HG03575 (cell line): ENCODE data around the gene PTOV1.

Experiments
- ATAC-seq: cut with Tn5 transposase; IDR thresholded peaks from one replicate; pipeline ENCODE4 v1.9.1; 2021; ENCODE audit not compliant: unreplicated experiment, insufficient number of reproducible peaks, low FRiP score; ENCODE audit errors: extremely low read depth

PTOV1 gene

DNA sequence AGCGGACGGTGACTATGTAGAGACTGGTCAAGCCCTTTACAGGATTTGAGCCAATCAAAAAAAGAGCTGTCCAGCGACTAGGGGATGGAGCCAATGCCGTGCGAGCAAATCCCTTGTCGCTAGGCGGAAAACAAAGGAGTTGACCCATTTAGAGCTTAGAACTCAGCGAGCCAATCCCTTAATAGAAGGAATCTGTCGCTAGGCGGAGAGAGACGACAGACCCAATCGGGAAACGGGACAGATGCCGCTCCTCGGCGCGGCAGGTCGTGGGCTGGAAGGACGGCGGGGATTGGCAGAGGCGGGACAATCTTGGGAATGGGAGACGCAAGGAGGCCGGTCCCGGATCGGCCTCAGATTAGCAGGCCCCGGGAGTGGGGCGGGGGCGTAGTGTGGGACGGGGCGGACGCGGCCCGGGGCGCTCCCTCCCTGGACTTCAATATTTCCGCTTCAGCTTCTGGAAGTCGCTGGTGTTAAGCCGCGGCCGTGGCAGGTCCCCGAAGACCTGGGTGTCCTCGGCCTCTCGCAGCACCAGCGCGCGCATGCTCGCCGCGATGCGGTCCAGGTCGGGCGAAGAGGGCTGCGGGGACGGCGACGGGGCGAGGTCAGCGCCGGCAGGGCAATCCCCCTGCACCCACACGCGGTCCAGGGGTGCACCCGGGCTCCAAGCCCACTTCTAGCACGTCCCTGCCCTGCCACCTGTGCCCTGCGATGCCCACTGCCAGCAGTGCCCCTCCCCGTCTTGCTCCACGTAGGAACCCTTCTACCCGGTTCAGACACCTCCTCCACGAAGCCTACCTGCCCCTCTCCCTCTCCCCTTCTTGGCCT, 18.7 kb downstream of the PTOV1 start:
- ATAC-seq: peak; percentile 29

DNA sequence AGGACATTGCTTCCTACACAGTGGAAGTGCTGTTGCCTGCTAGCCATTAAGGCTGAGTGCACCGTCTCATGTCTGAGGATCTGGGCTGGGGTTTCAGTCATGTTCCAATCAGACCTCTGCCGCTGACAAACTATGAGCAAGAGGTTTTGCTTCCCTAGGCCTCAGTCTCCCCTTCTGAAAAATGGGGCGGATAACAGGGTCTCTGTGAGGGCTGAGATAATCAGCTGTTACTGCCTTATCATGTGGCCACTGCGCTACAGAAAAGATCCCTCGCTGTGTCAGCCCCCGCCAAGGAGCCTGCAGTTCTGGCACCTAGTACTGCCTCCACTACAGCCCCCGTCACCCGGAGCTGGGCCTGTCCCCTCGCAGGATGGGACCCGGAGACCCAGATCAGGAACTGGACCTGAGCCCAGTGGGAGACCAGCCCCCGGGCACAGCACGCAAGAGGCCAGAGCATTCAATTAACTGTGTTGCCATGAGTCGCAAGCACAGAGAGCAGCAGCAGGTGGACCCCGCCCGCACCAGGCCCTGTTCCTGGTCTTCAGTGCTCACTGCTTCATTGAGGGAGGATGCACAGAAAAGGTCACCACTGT, 19.4 kb downstream of the PTOV1 start:
- ATAC-seq: no peak

DNA sequence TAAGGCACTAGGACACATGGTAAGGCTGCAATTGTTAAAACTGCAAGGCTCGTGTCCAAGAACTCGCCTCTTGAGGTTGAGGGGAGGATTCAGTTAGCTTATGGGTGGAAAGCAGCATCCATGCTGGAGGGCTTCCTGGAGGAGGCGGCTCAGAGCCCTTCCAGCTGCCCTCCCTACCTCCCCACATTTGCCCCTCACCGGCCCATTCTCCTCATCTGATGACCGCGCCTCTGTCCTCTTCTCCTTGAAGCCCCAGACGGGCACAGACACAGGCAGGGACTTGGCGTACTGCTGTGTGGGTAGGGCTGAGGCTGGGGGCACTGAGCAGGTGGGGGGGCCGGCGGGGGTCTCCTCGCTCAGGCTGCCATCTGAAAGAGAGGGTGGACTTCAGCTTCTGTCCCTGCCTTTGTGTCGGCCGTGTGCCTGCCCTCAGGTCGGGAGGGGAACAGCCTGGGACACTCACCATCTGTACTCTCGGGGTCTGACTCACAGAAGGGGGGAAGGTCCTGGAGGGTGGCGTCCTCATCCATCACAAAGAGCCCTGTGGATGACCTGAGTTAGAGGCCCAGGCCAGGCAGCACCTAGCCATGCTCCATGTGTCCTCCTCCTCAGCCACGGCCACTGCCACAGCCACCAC, 20.5 kb downstream of the PTOV1 start:
- no peak for ATAC-seq

DNA sequence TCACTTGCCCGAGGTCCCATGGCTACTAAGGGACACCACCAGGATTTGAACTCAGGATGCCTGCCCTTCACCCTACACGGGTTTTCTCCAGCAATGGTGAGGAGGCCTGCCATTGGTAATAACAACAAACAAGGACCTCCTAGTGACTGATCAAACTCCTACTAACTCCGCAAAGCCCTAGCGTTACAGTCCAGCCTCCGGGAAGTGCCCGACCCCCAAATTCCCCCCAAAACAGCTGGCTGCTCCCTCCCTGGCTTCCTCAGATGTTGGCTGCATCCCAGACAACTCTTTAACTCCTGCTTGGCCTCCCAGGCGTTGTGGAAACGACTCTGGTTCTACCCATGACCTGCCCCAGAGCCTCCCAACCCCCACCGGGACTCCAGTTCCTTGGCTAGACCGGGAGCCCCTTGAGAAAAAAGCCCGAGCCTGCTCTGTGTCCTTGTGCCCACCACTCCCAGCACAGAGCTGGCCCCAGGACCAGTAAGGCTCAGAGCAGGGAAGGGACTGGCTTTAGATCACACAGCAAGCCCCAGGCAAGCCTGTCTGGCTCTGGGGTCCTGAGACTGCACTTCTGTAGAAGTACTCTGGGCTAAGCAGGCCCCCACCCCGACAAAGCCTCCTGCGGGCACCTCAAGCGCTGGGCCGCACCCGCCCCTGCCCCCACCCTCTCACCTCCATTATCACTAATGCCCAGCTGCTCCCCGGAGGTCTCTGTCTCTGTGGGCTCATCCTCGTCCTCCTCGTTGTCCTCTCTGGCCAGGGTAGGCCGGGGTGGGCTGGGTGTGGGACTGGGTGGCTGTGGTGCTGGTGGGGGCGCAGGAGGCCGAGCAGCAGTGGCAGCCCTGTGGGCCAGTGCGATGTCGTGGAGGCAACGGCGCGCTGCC, 21.5 kb downstream of the PTOV1 start:
- ATAC-seq: no peak

DNA sequence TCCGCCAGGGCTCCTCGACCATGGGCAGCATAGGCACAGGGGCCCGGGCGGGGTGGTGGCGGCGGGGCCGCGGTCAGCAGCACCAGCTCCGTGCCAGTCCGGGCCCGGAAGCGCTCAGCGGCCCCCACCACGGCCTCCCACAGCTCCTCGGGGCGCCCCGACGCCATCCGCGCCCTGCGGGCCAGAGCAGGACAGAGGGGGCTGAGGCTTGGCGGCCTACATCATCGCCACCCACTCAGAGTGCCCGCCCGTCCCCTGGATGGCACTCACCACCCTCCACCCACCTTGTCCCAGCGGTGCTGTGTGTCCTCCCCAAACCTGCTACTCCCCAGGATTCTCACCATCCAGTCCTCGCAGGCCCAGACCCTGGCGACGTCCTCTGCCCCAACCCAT, 22.2 kb downstream of the PTOV1 start:
- ATAC-seq: no peak

DNA sequence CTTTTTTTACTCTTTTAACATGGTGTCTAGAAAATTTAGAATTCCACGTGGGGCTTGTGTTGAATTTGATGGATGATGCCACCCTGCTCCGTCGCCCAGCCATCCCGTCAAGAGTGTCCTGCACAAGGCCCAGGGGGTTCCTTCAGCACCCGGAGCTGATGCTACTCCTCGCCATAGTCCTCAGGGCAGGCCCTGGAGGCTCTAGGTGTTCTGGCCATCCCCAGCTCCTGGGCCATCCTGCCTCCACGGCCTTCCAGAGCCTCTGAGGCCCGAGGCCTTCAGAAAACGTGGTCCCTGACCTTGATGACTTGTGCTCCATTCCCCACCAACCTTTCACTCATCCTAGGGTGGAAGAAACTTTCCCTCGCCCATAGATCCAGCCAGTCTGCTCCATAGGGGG, 22.9 kb downstream of the PTOV1 start:
- no peak for ATAC-seq

DNA sequence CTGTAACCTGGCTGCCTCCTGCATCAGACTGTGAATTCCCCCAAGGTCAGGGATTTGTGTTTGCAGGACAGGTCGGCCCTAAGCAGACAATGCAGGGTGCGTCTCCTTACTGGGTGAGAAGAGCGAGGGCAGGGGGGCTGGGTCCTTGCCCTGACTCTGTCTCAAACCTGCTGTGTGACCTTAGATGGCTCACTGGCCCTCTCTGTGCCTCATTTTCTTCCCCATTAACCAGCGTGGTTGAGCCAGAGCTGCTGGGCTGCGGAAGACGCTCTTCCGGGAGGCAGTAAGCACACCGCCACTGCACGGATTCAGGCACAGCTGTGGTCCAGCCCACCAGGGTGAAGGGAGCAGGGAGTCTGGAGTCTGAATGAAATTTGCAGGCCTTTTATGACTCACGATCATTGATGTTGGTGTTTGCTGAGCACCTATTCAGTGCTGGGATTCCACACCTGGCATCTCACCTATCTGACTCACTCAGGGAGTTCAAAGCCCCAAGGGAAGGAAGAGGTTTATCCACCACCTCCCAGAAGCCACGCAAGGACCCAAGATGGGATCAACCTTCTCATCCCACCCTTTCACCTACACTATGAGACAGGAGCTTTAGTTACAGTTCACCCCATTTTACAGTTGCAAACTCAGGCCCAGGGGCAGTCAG, 23.7 kb downstream of the PTOV1 start:
- ATAC-seq: no peak

DNA sequence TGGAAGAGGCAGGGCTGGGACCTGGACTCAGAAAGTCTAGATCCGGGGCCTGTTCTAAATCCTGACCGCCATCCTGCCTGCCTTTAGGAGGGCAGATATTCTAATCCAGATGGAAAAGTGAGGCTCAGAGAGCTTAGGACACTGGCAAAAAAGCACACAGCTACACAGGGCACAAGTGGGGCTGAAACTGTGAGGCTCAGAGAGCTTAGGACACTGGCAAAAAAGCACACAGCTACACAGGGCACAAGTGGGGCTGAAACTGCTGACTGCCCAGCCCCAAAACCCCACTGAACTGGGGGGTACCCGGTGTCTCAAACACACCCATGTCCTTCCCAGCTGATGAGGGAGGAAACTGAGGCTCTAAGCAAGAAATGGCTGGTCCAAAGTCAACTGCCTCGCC, 24.2 kb downstream of the PTOV1 start:
- no peak for ATAC-seq

DNA sequence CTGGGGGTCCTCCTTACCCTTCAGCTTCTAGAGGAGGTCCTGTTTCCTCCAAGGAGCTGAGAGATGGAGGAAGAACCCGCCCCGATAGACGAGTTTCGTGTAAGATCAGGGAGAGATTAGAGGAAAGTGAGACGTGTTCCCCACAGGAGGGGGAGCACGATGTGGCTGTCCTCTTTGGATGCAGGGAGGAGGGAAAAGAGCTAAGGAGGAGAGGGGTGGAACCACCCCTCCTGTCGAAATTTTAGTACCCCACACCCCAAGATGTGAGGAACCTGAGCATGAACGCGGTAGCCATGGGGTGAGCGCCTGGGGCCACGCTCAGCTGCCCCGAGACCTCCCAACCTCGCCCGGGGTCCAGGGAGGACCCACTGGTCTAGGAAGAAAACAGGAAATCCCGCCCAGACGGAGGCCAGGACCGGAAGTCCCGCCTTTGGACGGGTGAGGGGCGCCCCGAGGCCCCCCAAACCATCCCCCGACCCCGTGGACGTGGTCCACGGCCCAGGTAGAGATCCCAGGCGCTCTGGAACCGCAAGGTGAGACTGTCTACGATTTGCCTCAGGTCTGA, 25.0 kb downstream of the PTOV1 start:
- ATAC-seq: no peak

DNA sequence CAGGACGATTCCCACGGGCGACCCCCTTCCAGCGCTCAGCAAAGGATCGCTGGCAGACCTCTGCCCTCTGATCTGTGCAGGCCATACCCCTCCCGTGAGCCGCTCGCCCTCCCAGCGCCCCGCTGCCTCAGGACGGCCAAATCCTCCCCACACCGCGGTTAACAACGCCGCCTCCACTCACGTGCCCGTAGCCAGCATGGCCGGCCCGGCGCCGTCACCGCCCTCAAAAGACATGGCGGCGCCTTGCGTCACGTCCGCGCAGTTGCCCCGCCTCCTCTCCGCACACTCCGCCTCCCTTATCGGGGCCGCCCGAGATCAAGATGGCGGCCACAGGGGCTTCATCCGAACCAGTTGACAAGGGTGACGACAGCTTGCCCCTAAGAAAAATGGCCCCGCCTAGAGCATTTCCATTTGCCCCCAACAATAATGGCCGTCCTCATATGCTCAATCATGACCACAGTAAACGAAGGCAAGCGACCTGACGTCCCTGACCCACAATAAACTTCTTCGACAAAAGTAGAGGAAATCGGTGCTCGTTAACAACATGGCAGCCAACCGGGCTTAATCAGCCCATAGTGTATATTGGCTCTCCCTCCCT, 25.6 kb downstream of the PTOV1 start:
- no peak for ATAC-seq

DNA sequence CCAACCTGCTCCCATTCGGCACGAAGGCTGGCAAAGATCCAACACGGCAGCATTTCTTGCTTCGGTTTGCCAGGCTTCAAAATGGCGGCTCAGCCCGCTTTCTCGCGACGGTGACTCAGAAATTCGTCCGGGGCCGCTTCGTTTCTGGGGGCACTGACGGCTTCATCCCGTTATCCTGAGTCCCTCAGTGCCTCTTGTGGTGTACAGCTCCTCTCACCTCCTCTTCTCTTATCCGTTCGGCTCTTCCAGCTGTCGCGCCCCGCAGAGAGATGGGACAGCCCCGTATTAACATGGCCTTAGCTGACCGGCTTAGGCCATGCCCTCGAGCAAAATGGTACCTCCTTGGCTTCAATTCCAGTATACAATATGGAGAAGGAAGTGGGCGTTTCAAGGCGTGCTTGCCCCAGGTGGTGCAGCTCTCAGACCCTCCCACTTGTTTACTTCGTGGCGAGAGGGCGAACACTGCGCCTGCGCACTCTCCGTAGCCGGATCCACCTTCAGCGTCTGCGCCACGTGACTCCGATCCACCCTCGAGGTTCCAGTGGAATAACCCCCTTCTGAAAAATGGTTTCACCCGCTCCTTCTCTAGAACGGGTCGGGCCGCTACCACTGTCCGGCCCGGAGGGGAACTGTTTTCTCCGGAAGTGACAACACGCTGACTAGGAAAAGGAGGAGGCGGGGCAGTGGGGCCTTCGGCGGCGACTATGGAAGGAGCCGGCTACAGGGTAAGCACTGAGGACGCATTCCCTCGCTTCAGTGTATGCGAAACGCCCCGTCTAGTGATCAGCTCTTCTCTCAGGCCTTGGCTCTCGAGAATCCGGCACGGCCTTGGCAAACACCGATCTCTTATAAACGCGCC, 26.3 kb downstream of the PTOV1 start, which contains the start of the genes AKT1S1 and TBC1D17:
Gene AKT1S1 (minus strand): TSS at position 336 of the 859 bp plus-strand sequence. CDS start 4,060 bp downstream, outside the sequence.
Gene TBC1D17 (plus strand): TSS at position 683 of the 859 bp plus-strand sequence. CDS start 22 bp downstream, at position 705.
- ATAC-seq: peak; percentile 58

DNA sequence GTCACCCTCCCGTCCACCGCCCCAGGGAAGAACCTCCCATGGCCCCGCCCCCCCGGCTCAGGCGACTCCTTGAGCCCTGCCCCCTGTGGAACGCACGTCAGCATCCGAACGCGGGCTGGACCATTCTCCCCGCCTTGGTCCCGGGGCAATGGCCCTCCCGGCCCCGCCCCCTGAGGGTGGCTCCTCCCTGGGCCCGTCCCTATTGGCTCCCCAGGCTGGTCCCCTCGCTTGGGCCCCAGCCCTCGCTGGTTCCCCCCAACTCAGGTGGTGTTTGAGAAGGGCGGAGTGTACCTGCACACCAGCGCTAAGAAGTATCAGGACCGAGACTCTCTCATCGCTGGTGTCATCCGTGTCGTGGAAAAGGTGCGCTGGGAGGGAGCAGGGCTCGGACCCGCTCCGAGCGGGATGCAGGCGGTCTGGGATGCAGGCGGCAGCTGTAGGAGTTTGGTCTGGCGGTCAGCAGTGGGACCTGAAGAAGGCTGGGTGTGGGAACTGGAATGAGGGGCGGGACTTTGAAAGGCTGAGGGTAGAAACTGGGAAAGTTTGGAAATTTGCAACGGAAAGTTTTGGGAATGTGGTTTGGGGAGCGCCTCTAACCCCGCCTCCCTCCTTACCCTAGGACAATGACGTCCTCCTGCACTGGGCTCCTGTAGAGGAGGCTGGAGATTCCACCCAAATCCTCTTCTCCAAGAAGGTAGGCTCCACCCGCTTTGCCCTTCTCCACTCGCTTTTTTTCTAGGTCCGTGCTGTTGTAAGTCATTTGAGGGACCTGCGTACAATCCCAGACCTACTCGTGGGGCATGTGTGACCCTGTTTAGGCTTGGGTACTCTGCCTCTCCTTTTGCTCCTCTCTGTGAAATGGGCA, 27.2 kb downstream of the PTOV1 start:
- ATAC-seq: peak; percentile 14

DNA sequence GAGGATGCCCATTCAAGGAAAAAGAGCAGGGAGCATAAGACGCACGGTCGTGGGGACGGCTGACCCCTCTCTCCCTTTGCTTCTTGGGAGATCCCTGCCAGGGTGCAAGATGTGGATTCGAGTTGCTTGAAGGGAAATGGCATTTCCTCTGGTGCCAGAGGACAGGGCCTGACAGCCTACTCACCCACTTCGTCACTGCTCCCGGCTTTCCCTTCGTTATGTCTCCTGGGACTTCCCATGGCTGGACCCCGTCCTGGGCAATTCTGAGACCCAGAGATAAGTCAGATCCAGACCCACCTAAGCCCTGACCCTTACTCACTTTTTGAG, 27.7 kb downstream of the PTOV1 start:
- ATAC-seq: no peak

DNA sequence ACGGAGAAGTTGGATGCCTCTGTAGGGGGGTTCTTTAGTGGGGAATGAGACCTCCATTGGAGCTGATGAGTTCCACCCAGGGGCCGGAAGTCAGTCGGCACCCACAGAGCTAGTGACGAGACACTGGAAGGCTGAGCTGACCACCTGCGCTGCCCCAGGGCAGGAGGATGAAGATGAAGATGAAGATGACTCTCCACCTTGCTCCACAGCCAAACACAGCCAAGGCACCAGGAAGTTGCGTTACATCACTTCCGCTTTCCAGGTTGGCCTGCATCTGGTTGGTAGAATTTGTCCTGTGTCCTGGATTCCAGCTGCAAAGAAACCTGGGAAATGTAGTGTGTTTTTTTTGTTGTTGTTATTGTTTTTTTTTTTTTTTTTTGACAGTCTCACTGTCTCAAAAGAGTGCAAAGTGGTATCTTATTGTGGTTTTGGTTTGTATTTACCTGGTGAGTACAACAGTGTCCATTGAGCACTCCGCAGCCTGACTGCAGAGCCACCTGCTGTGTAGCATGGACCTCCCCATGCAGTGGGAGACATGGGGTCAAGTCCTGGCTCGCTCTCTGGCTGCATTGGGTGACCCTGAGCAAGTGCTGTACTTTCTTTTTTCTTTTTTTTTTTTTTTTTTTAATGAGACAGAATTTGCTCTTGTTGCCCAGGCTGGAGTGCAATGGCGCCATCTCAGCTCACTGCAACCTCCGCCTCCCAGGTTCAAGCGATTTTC, 28.4 kb downstream of the PTOV1 start:
- no peak for ATAC-seq

DNA sequence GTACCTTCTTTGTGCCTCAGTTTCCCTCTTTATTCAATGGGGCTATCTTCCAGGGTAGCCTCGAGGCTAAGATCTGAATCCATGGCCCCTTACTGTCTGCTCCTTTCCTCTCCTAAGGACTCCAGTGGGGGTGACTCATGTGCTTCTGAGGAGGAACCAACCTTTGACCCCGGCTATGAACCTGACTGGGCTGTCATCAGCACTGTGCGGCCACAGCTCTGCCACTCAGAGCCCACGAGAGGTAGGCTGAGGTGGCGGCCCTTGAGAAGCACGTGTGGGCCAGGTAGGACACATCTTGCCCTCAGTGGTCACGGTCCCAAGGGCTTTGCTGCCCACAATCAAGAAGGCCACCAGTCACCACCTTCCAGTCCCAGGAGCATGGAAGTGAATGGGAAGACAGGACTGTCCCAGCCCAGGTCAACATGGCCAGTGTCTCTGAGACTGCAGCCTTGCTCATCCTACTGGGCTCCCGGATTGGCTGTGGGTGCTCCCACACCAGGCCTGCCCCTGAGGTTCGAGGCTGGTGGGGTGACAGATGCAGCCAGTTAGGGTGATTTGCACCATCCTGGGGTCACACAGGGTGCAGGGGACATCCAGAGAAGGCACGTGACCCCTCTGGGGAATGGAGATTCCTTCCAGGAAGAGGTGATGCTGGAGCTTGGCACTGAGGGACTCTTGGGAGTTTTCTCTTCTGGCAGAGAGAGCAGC, 29.4 kb downstream of the PTOV1 start:
- no peak for ATAC-seq
